Activated T-helper 17 cell treated with anti-CD3 and anti-CD28 coated beads, Interleukin-2, amount 50 U/mL, for 72 hours (primary cell): ENCODE data around the gene CDADC1. TPM values are rescaled to one million over a fixed set of nuclear protein-coding genes. Genes with fewer than 3 reads are reported as not detected.

ENCODE experiments used
- ATAC-seq: fragments of 150-1000 bp; cut with Tn5 transposase; replicated peaks from 2 replicates; pipeline ENCODE4 v1.10.0; 2021; ENCODE audit warnings: mild to moderate bottlenecking, moderate library complexity
- H3K27ac Mint-ChIP-seq: one replicate; pipeline ENCODE4 v1.8.0; 2022; ENCODE audit warnings: mixed read lengths
- H3K27me3 Mint-ChIP-seq: one replicate; pipeline ENCODE4 v1.8.0; 2022; ENCODE audit warnings: mixed read lengths
- H3K36me3 Mint-ChIP-seq: one replicate; pipeline ENCODE4 v1.8.0; 2022; ENCODE audit warnings: low read depth, mild to moderate bottlenecking, mixed read lengths
- H3K4me1 Mint-ChIP-seq: one replicate; pipeline ENCODE4 v1.8.0; 2022; ENCODE audit warnings: mixed read lengths
- H3K4me3 Mint-ChIP-seq: one replicate; pipeline ENCODE4 v1.8.0; 2022; ENCODE audit warnings: mild to moderate bottlenecking, mixed read lengths
- H3K9me3 Mint-ChIP-seq: one replicate; pipeline ENCODE4 v1.8.0; 2022; ENCODE audit warnings: mixed read lengths
- total RNA-seq, 2 donors: library from RNA; stranded (reverse); gene quantifications; one replicate each; pipeline ENCODE4 v1.2.3, GENCODE V29; 2022

CDADC1 gene
- 10 to 100 TPM in 1 of 2 donors, 1 to 10 TPM in 1; 7.5 to 10.2 TPM for total RNA-seq

DNA sequence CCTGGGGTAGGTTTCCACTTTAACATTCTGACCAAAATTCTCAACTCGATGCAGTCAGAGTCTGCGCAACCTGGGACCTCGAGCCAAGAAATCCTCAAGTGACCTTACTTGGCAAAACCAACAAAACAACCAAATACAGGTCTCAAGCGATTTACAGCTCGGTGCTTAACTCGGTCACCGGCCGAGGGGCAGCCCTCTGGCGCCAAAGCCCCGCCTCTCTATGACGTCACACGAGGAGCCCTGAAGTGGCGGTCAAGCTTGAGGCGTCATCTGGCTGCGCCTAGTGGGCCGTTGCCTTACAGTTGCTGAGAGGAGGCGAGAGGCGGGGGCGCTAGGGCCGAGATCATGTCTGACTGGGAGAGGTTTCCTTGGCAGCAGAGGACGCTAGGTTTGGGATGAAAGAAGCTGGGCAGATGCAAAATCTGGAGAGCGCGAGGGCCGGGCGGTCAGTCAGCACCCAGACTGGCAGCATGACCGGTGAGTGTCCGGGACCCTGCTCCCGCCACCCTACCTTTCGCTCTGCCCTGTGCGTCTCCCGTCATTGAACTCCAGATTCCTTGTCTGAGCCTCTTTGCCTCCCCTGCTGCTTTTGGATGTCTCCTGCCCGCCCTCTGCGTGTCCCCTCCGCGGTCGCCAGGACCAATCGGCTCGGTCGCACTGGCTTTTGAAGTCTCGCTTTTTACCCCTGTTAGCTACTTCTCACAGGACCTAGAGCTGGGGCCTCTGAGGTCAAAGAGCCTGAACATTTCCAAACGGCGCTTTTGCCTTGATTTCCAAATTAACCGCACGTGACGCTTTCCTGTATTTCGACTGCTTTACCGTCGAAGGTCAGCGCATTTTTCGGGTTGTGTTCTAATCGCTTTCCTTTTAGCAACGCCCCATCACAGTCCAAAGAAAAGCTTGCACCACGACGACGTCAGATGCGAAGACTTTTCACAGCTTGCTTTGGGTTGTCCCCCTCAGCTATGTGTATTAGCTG lies at the start of gene CDADC1:
Gene CDADC1 (plus strand): TSS at position 283 of the 979 bp plus-strand sequence. CDS start 113 bp downstream, at position 396.
- H3K4me1 Mint-ChIP-seq = peaks cover 11% of the 10 kb centered on the region
- H3K4me3 Mint-ChIP-seq = peak within 1 kb of the TSS; percentile 96
- ATAC-seq = peak; percentile 98
- peaks cover 22% of the 10 kb centered on the region for H3K36me3 Mint-ChIP-seq
- no peaks in the 10 kb centered on the region for H3K9me3 Mint-ChIP-seq
- H3K27me3 Mint-ChIP-seq = no peaks in the 10 kb centered on the region
- H3K27ac Mint-ChIP-seq = peak within 1 kb of the TSS; percentile 96

DNA sequence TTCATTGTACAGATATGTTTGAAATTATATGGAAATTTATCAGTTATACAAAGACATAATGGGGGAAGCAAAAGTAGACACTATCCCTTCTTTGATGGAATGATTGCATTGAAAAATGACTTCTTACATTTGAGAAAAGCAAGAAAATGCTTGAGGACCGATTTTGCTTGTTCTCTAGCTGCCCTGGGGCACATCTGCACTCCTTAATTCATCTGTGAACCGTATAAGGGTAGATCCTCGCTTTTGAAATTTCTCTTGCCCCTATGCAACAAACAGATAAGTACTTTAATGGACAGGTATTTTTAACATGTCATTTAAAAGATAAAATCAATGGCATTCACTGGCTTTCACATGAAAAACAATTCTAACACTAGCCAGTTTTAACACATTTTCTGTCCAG lies 41.1 kb upstream of the CDADC1 start:
- Mint-ChIP-seq H3K36me3 (peaks cover 84% of the 10 kb centered on the region), H3K27ac (no peak overlapping the region), H3K9me3 (no peaks in the 10 kb centered on the region), H3K4me3 (no peak overlapping the region), H3K4me1 (no peaks in the 10 kb centered on the region), H3K27me3 (no peaks in the 10 kb centered on the region)
- no peak for ATAC-seq

DNA sequence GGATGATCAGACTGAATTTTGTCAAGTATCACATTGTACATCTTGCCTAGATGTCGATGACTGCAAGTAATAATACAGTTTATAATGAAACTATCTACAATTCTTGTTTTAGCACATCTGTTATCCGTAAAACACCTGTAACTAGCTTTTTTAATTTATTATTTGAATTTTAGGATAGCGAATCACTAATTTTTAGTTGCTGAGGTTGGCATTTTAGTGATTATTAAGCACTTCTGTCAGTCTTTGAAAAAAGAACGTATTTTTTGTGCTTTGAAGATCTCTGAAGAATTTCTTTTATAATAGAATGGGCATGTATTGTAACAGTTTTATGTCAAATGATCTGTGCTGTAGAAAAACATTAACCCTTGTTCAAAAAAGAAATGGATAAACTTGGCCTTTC lies 39.1 kb upstream of the CDADC1 start:
- Mint-ChIP-seq H3K4me1 (no peaks in the 10 kb centered on the region), H3K36me3 (peaks cover 66% of the 10 kb centered on the region), H3K27me3 (no peaks in the 10 kb centered on the region), H3K27ac (no peak overlapping the region), H3K4me3 (no peak overlapping the region), H3K9me3 (no peaks in the 10 kb centered on the region)
- no peak for ATAC-seq

DNA sequence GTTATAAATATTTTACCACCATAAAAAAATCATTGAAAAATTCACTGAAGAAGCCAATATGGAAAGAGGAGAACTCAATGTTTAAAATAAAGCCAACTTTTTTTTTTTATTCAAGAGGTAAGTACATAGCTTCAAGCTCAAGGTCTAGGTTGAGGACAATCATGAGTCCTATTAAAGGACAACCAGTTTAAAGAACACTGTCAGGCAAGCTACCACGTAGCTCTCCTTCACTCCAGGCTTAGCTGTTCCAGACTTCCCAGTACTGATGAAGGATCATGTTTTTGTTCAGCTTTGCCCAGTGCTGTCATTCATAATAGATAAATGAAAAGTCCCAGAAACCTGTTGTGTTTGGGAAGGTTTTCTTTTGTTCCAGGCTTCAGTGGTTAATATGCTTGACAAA lies 37.6 kb upstream of the CDADC1 start:
- Mint-ChIP-seq H3K4me1 (no peaks in the 10 kb centered on the region), H3K4me3 (no peak overlapping the region), H3K27me3 (no peaks in the 10 kb centered on the region), H3K36me3 (peaks cover 51% of the 10 kb centered on the region), H3K27ac (no peak overlapping the region), H3K9me3 (no peaks in the 10 kb centered on the region)
- no peak for ATAC-seq

DNA sequence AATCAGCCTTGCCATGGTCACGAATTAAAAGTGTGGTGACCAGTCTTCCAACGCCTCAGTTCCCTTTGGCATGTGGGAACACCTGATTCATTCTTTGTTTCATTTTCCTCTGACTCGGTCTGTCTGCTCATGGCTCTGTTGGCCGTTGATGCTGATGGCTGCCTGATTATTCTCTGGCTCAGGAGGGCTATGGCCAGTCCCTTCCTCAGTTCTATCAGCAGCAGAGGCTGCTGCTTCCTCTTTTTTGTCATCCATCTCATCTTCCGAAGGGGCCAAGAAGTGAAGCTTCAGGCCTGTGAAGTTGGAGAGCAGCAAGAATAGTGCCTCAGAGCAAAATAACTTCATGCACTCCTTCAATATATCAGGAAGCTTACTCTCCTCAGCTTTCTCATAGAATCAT lies 37.1 kb upstream of the CDADC1 start:
- ATAC-seq = no peak
- no peak overlapping the region for H3K27ac Mint-ChIP-seq
- no peaks in the 10 kb centered on the region for H3K9me3 Mint-ChIP-seq
- H3K4me1 Mint-ChIP-seq = no peaks in the 10 kb centered on the region
- H3K27me3 Mint-ChIP-seq = no peaks in the 10 kb centered on the region
- H3K4me3 Mint-ChIP-seq = no peak overlapping the region
- peaks cover 45% of the 10 kb centered on the region for H3K36me3 Mint-ChIP-seq

DNA sequence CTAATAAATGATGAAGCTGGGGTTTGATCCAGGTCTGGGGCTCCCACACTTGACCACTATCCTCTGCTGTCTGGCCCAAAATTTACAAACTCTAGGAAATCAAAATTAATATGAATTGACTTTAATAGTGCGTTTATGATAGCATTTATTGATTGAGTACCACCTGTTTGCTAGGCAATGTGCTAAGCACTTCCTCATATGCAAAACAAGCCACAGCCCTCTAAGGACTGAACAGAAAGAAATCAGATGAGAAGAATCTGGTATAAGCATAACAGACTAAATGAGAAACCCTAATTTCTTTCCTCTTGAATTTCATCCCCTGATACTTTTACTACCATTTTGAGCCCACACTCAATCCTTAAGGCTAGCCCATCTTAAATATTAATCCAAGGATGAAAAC lies 34.2 kb upstream of the CDADC1 start:
- Mint-ChIP-seq H3K27ac (peak overlapping the region; percentile 8), H3K4me3 (no peak overlapping the region), H3K4me1 (peaks cover 9% of the 10 kb centered on the region), H3K9me3 (no peaks in the 10 kb centered on the region), H3K36me3 (peaks cover 17% of the 10 kb centered on the region), H3K27me3 (peaks cover 20% of the 10 kb centered on the region)
- no peak for ATAC-seq

DNA sequence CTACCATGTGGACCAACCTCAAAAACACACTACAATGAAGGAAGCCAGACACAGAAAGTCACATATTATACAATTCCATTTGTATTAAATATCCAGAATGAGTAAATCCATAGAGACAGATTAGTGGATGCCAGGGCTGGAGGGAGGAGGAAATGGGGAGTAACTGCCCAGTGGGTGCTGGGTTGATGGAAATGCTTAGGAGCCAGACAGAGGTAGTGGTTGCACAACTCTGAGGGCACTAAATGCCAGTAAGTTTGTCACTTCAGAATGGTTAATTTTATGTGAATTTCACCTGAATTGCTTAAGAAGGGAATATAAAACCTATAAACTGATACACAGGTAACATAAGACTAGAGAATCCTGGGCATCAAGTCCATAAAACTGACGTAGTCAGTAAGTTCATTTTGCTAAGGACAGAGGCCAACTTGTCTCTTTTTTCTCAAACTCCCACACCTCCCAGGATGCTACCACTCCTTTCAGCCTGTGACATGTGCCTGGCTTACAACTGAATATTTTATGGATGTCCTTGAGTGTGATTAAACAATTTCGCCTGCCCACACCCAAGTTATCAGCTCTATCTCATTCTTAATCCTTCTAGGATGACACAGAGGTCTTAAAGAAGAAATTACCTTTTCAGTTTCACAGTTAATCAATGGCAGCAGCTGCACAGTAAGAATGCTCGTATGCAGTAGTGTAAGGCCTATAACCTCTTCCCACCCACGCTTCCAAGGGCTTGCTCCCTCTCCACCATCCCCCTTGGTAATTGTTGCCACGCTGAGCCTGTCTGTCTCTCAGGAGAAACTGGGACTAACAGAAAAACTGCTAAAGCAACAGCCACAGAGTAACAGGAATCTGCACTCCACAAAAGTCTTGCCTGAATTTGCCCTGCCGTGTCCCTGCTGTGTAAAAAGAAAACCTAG lies 33.5 kb upstream of the CDADC1 start:
- Mint-ChIP-seq H3K4me3 (peak overlapping the region; percentile 22), H3K9me3 (no peaks in the 10 kb centered on the region), H3K36me3 (peaks cover 14% of the 10 kb centered on the region), H3K27me3 (peaks cover 27% of the 10 kb centered on the region), H3K4me1 (peaks cover 9% of the 10 kb centered on the region), H3K27ac (peak overlapping the region; percentile 8)
- peak; percentile 9 for ATAC-seq

DNA sequence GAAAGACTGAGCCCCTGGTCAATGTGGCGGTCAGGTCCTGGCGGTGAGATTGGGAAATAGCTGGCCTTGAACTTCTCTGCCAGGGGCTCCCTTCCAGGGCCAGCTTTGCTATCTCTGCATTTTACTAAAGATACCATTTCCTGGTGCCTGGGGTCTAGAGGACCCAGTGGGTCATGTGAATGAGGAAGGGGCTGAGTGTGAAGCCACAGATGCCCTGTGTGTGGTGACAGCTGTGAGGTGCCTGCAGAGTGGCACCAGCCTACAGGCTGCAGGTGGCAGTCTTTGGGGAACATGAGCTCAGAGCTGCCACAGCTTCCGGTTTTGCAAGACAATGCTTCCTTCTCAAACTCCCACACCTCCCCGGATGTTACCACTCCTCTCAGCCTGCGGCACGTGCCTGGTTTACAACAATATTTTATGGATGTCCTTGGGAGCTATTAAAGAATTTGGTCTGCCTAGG lies 32.8 kb upstream of the CDADC1 start:
- H3K36me3 Mint-ChIP-seq = peaks cover 11% of the 10 kb centered on the region
- peak; percentile 75 for ATAC-seq
- no peak overlapping the region for H3K27ac Mint-ChIP-seq
- no peaks in the 10 kb centered on the region for H3K9me3 Mint-ChIP-seq
- H3K4me3 Mint-ChIP-seq = peak overlapping the region; percentile 22
- peaks cover 33% of the 10 kb centered on the region for H3K27me3 Mint-ChIP-seq
- peaks cover 9% of the 10 kb centered on the region for H3K4me1 Mint-ChIP-seq

DNA sequence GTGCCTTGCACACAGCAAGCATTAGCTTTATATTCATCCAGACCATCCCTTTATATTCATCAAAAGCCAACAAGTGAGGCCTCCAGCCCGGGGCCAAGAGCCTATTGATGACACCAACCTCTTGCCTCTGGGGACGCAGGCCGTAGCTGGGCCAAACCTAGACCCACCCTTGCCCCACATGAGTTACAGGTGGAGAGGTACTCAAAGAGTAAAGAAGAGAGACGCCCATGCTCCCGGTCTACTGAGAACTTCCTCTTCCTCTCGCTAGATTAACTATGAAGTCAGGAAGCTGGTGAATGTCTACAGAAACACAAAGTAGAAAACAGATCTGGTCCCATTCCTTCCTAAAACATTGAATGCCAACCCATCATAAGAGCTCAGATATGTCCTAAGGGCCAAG lies 31.4 kb upstream of the CDADC1 start:
- no peak for ATAC-seq
- Mint-ChIP-seq H3K4me1 (peaks cover 9% of the 10 kb centered on the region), H3K27ac (no peak overlapping the region), H3K4me3 (no peak overlapping the region), H3K9me3 (no peaks in the 10 kb centered on the region), H3K36me3 (peaks cover 12% of the 10 kb centered on the region), H3K27me3 (peaks cover 36% of the 10 kb centered on the region)

DNA sequence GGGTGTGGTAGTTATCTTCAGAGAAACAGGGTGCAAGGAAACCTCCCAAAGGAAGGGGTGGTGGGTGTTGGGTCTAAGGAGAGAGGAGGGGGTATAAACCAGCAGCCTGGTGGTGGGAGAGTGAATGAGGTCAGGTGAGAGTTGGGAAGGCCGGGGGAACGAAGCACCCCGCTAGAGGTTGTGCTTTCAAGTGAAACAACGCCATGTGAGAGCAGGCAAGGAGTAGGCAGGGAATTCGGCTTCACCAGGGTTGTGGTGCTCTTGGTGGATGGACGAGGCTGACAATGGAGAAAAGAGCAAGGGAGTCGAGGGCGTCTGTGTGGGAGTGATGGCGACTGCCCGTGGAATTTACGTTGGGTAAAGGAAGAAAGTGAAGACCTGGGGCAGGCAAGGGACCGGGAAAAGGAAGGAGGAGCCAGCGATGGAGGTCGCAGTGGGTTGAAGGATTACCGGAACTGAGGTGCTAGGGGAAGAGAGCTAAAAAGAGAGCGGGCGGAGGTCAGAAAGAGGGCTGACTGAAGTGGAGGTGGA lies 29.7 kb upstream of the CDADC1 start:
- Mint-ChIP-seq H3K9me3 (no peaks in the 10 kb centered on the region), H3K27me3 (peaks cover 50% of the 10 kb centered on the region), H3K4me1 (peaks cover 9% of the 10 kb centered on the region)

DNA sequence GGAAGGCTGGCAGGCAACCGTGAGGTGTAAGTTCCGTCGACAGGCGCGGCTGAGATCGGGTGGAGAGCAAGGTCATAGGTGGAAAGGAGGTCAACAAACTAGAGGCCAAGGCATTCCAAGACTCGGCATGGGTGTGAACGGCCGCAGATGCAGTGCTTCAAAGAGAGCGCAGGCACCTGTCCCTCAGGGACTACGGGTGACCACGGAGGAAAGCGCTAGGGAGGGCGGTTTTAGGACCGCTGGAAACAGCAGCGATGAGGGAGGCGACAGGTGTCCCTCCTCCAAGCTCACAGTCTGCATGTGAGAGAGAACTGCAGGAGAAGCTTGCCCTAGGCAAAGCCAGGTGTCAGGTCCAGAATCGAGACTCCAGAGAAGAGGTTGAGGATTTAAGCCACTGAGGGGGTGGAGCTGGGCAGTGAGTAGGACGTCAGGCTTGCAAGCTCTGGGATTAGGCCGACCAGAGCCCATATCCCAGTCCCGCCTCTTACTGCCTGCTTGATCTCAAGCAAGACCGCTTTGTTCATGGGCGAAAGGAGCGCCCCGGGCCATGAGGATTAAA lies 29.2 kb upstream of the CDADC1 start:
- Mint-ChIP-seq H3K36me3 (peaks cover 14% of the 10 kb centered on the region), H3K4me3 (no peak overlapping the region), H3K9me3 (no peaks in the 10 kb centered on the region), H3K4me1 (peaks cover 9% of the 10 kb centered on the region), H3K27me3 (peaks cover 50% of the 10 kb centered on the region), H3K27ac (no peak overlapping the region)
- ATAC-seq = no peak

More for the DNA sequence above, 29.7 kb upstream of the CDADC1 start:
- Mint-ChIP-seq H3K36me3 (peaks cover 14% of the 10 kb centered on the region), H3K4me3 (no peak overlapping the region), H3K27ac (no peak overlapping the region)
- no peak for ATAC-seq

DNA sequence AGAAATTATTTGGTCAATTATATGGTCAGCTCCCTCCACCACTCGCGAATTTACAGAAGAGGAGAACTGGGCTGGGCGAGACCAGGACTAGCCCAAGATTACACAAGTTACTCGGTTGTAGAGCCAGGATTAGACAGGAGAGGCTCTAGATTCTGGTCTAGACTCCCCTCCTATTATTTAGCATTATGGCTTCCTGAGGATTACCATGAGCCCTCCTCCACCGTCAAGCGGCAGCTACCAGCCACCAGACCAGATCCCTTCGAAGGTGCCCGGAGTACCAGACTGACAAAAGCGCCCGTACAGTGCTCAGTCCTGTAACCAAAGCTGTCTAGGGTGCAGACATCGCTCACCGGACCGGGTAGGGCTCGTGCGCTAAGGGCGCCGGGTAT lies 28.1 kb upstream of the CDADC1 start:
- peaks cover 50% of the 10 kb centered on the region for H3K27me3 Mint-ChIP-seq
- peaks cover 14% of the 10 kb centered on the region for H3K36me3 Mint-ChIP-seq
- no peaks in the 10 kb centered on the region for H3K9me3 Mint-ChIP-seq
- H3K27ac Mint-ChIP-seq = no peak overlapping the region
- peaks cover 9% of the 10 kb centered on the region for H3K4me1 Mint-ChIP-seq
- peak overlapping the region; percentile 57 for H3K4me3 Mint-ChIP-seq
- no peak for ATAC-seq

DNA sequence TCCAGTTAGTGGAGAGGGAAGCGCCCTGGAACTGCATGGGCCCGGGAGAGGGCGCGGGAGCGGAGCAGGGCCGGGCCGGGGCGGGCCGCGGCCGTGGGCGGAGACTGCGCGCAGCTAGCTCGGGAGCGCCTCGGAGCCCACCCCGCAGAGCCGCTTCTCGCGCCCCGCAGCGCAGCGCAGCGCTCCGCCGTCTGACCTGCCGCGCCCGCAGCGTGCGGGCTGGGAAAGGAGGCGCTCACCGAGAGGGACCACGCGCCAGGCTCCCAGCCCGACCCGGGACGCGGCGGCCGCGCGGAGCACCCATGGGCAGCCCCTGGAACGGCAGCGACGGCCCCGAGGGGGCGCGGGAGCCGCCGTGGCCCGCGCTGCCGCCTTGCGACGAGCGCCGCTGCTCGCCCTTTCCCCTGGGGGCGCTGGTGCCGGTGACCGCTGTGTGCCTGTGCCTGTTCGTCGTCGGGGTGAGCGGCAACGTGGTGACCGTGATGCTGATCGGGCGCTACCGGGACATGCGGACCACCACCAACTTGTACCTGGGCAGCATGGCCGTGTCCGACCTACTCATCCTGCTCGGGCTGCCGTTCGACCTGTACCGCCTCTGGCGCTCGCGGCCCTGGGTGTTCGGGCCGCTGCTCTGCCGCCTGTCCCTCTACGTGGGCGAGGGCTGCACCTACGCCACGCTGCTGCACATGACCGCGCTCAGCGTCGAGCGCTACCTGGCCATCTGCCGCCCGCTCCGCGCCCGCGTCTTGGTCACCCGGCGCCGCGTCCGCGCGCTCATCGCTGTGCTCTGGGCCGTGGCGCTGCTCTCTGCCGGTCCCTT lies 27.5 kb upstream of the CDADC1 start, which contains the start of gene MLNR:
Gene MLNR (plus strand): TSS at position 303 of the 820 bp plus-strand sequence. CDS start 0 bp downstream, at position 303.
- peak within 1 kb of the TSS; percentile 72 for H3K4me3 Mint-ChIP-seq
- H3K9me3 Mint-ChIP-seq = no peaks in the 10 kb centered on the region
- peaks cover 50% of the 10 kb centered on the region for H3K27me3 Mint-ChIP-seq
- H3K27ac Mint-ChIP-seq = no peak within 1 kb of the TSS
- ATAC-seq = peak; percentile 55
- H3K36me3 Mint-ChIP-seq = peaks cover 14% of the 10 kb centered on the region
- H3K4me1 Mint-ChIP-seq = peaks cover 9% of the 10 kb centered on the region
